OCI-M2 (cell line): ENCODE data around the gene CD19.
"Not testable (repeated sequence)": the region's sequence is repeated elsewhere in the genome, so short reads cannot be mapped to it uniquely, and the experiment has no call there.

Experiments
- DNase-seq: peaks from one replicate; lab custom pipeline; 2025; ENCODE audit not compliant: unreplicated experiment; lab: John Stamatoyannopoulos, UW

The CD19 gene

GRCh38 chr16:28980330-28980729 is 48.6 kb downstream of the CD19 start:
- DNase-seq, result not testable (repeated sequence)

DNA sequence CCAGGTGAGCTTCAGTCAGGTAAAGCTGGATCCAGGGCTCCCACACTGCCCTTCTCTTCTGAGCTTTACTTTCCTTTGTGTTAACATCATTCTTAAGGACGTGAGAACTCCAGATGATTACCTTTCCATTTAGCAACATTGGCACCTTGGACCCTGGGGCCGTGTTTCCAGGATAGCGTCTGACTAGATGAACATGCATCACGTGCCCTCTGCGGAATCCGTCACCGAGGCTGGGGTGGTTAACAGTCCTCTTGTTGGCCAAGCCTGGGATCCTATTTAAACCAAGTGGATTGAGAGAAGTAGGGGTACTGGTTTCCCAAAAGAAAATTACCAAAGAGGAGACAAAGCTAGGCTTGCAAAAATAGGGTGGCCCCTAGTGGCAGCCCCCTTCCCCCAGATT is 49.2 kb downstream of the CD19 start:
- no peak for DNase-seq

DNA sequence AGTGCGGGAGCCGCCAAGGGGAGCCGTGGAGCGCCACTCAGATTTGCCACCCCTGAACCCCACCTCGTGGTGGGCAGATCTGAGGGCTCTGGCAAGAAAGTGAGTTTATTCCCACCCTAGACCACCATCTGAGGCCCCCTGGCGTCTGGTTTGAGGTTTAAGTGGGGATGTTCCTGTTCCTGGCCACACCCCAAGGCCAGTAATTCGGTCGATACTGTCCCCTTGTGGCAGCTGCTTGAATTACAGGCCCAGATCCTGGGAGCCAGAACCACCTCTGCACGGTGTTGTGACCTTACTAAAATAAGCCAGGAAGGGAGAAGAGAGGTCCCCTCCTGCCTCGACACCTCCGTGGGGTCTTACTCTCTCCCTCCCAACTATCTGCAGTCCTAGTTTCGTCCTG is 49.7 kb downstream of the CD19 start:
- DNase-seq, result no peak

DNA sequence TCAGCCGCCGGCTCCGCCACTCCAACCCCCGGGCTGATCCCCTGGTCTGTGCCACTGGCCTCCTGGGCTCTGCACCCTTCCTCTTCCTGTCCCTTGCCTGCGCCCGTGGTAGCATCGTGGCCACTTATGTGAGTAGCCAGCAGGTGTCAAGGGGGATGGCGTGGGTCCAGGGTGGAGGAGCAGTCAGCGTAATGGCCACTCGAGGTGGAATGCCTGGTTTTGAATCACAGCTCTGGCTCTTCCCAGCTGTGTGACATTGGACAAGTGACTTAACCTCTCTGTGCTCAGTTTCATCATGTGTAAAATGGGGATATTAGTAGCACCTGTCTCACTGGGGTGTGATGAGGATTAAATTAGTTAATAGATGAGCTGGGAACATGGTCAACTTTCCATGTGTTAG is 50.6 kb downstream of the CD19 start:
- DNase-seq, result no peak

- no peak for DNase-seq
Measured at GRCh38 chr16:28982949-28983348, 51.2 kb downstream of the CD19 start.

GRCh38 chr16:28983644-28984043 is 51.9 kb downstream of the CD19 start:
- no peak for DNase-seq

DNA sequence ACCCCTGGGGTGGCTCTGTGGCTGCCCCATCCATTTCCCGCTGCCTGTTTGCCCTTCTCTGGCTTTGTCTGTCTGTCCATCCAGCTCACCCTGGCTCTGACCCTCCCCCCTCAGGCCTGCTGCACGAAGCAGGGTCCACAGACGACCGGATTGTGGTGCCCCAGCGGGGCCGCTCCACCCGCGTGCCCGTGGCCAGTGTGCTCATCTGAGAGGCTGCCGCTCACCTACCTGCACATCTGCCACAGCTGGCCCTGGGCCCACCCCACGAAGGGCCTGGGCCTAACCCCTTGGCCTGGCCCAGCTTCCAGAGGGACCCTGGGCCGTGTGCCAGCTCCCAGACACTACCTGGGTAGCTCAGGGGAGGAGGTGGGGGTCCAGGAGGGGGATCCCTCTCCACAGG is 52.3 kb downstream of the CD19 start:
- no peak for DNase-seq

DNA sequence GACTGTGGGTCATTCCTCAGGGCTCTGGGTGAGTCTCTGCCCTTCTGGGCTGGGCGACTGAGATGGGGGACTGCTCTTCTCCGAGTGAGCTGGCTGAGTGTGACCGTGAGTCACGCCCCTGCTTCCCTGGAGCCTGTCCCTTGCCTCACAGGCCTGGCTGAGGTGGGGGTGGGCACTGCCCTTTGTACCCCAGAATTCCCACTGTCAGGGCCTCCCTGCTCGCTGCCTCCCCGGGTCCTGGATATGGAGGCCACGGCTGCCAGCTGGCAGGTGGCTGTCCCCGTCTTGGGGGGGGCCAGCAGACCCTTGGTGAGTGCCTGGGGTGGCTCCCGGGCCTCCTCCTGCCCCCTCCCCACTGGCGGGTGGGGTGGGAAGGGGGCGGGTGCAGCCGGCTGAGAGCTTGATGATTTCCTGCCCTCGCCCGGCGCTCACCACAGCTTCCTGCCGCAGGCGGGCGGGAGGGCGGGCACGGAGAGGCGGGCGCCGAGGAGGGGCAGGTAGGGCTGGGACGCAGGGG is 52.9 kb downstream of the CD19 start, which contains the start of gene LAT:
Gene LAT, plus strand, starts transcription at position 434 of the 517 bp plus-strand sequence. CDS start 366 bp downstream, outside the sequence.
- DNase-seq, result no peak

DNA sequence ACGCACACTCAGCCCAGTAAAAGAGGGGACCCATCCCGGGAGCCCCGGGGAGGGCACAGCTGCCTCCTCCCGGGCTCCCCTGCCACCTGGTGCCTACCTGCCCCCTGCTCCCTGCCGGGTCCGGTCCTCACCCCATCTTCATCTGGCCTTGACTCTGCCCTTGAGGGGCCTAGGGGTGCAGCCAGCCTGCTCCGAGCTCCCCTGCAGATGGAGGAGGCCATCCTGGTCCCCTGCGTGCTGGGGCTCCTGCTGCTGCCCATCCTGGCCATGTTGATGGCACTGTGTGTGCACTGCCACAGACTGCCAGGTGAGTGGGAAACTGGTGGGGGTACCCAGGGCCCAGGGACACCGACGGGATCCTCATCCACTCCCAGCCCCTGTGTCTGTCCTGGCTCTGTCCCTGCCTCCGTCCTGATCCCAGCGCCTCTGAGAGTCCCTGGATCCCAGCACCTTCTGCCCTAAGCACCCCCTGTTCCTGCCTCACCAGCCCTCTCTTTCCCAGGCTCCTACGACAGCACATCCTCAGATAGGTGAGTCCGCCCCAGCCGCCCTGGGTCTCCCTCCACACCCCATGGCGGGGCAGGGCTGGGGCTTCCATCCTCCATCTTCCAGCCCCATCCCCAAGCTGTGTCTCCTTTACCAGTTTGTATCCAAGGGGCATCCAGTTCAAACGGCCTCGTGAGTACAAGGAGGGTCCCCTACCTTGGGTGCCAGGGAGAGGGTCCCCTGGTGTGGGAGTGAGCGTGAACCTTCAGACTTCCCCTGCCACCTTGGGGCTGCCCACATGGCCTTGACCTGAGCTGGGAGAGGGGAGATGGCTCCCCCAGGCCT is 53.7 kb downstream of the CD19 start:
- no peak for DNase-seq

DNA sequence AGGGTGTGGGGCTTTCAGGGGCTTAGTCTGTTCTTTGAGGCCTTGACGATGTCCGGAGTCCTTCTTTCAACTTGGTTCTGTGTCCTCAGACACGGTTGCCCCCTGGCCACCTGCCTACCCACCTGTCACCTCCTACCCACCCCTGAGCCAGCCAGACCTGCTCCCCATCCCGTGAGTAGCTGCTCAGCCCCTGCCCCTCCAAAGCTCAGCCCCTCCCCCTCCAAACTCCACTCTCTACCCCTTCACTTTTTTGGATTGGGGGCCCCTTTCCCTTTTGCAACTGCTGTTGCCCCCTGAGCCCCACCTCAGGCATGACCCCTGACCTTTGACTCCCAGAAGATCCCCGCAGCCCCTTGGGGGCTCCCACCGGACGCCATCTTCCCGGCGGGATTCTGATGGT is 54.3 kb downstream of the CD19 start:
- no peak for DNase-seq

GRCh38 chr16:28986492-28986891 is 54.7 kb downstream of the CD19 start:
- no peak for DNase-seq

GRCh38 chr16:28987170-28987853 is 55.5 kb downstream of the CD19 start:
- DNase-seq, result no peak
